GM13976 (cell line): ENCODE results near the gene FRK.

Experiments used
- DNase-seq: peaks from one replicate; pipeline ENCODE4 v3.0.0; 2012; ENCODE audit warnings: low spot score
- in situ Hi-C: fragments of 300-500 bp; cut with MboI; formaldehyde crosslinking; loops from one replicate; pipeline ENCODE4 v1.12.0; 2022; ENCODE audit warnings: low sequenced_read_pairs, mixed read lengths, inconsistent platforms; ENCODE audit not compliant: unreplicated experiment
- TF ChIP-seq, protein P1 (sequence below): IDR thresholded peaks from 2 replicates; pipeline ENCODE4 v1.5.1; 2012; ENCODE audit warnings: borderline replicate concordance, mild to moderate bottlenecking; ENCODE audit not compliant: insufficient read depth; ENCODE audit errors: extremely low read depth, missing control alignments, control extremely low read depth

FRK gene

DNA sequence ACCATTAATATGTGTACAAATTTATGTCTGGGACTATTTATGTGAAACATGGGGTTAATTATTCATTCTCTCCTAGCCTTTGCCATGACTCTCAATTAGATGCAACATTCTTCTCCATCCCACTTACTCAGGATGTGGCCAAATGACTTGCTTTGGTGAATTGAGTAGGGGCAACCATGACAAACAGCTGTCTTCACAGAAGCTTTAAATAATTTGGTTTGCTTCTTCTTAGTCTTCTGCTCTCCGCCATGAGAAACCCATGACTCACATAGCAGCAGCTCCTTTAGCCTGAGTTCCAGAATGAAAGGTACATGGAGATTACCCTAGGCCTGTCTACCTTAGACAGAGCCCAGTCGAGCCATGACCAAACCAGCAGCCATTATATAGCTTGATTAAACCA lies 74.7 kb downstream of the FRK start:
- in situ Hi-C loops: no loop called here
- DNase-seq: no peak
- TF ChIP-seq, protein P1, sequence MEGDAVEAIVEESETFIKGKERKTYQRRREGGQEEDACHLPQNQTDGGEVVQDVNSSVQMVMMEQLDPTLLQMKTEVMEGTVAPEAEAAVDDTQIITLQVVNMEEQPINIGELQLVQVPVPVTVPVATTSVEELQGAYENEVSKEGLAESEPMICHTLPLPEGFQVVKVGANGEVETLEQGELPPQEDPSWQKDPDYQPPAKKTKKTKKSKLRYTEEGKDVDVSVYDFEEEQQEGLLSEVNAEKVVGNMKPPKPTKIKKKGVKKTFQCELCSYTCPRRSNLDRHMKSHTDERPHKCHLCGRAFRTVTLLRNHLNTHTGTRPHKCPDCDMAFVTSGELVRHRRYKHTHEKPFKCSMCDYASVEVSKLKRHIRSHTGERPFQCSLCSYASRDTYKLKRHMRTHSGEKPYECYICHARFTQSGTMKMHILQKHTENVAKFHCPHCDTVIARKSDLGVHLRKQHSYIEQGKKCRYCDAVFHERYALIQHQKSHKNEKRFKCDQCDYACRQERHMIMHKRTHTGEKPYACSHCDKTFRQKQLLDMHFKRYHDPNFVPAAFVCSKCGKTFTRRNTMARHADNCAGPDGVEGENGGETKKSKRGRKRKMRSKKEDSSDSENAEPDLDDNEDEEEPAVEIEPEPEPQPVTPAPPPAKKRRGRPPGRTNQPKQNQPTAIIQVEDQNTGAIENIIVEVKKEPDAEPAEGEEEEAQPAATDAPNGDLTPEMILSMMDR: no peak

GRCh38 chr6:115984809-115985208 lies 75.9 kb downstream of the FRK start:
- DNase-seq: no peak
- TF ChIP-seq, protein P1: no peak
- in situ Hi-C loops: no loop called here

DNA sequence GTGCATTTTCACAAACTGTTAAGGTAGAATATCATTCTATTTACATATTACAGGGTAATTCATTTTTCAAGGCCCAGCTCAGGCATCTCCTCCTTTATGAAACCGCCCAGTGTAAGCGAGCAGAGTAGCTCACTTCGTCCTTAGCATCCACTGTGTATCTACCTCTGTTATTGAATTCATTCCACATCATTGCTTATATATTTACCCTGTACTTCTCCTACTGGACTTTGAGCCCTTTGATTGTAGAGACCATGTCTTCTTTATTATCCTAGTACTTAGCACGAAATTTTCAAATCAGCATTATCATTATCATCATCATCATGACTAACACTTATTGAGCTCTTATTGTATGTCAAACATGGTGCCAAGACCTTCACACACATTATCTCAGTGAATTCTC lies 76.7 kb downstream of the FRK start:
- in situ Hi-C loops: no loop called here
- TF ChIP-seq, protein P1: no peak
- no peak for DNase-seq

DNA sequence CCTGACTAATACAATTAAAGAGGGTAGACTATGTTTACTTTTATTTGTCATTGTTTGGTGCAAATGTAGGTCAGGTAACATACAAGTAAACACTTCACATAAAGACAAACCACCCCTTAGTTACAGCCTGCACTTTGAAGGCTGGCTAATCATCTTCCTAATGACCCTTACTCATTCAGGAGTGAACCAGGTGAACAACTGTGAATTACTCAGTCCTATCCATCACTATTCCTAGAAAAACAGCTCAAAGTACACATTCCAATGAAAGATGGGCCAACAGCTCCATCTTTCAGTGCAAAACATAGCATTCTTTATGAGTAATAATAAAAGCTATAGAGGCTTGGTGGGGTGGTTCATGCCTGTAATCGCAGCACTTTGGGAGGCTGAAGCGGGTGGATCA lies 78.2 kb downstream of the FRK start:
- TF ChIP-seq, protein P1: no peak
- in situ Hi-C loops: no loop called here
- no peak for DNase-seq

DNA sequence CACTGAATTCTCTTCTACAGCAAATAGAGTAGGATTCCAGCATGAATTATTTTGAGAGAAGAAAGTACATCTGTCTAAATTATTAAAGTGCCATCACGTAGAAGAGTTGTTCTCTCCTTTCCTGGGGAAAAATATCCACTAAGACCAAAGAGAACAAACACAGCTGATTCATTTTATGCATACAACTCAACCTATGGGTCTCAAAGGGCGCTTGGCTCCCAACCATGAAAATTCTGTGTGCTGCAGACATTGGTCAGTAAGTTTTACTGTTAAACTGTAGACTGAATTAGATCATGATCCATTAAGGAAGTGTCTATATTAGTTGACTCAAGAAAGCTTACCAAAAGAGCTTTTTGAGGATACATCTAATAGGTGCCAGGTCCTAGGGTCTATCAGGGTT lies 83.5 kb downstream of the FRK start:
- DNase-seq: no peak
- in situ Hi-C loops: no loop called here
- TF ChIP-seq, protein P1: no peak

- TF ChIP-seq, protein P1: no peak
- DNase-seq: no peak
- in situ Hi-C loops: no loop called here
These were observed 84.3 kb downstream of the FRK start for GRCh38 chr6:115976321-115976870.

DNA sequence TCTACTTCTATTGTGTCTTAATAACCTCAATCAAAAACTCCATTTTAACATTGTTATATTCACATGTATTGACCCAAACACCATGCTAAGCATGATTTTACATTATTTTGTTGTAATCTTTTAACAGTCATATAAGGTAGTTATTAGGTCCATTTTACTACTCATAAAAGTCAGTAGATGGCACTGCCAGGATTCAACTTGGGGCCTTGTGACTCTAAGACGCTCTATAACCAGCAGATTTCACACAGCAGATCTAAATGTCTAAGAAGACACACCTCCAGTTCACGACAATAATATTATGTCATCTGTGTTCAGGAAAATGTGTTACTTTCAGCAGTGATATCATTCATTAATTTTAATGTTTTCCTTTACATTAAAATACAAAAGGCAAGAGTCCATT lies 88.0 kb downstream of the FRK start:
- no peak for DNase-seq
- TF ChIP-seq, protein P1: no peak
- in situ Hi-C loops: no loop called here
